HEK293T (cell line): Measurements from ENCODE around the gene GTF2H2C.

ENCODE experiments used
- ARNT ChIP-seq: fragments of 450-650 bp; IDR thresholded peaks from 2 replicates; pipeline ENCODE4 v1.6.1; 2017; ENCODE audit warnings: mild to moderate bottlenecking
- BHLHE40 ChIP-seq: fragments of 450-650 bp; IDR thresholded peaks from 2 replicates; pipeline ENCODE4 v1.6.1; 2016; ENCODE audit warnings: mild to moderate bottlenecking, moderate library complexity, borderline replicate concordance
- ELF4 ChIP-seq: fragments of 450-650 bp; IDR thresholded peaks from 2 replicates; pipeline ENCODE4 v1.6.1; 2017; ENCODE audit warnings: antibody characterized with exemption
- FOXA1 ChIP-seq: fragments of 450-650 bp; IDR thresholded peaks from 2 replicates; pipeline ENCODE4 v1.6.1; 2016; ENCODE audit warnings: mild to moderate bottlenecking
- FOXM1 ChIP-seq: fragments of 450-650 bp; IDR thresholded peaks from 2 replicates; pipeline ENCODE4 v1.6.1; 2017; ENCODE audit warnings: mild to moderate bottlenecking, borderline replicate concordance
- LEF1 ChIP-seq: fragments of 450-650 bp; IDR thresholded peaks from 2 replicates; pipeline ENCODE4 v1.6.1; 2017; ENCODE audit warnings: mild to moderate bottlenecking, borderline replicate concordance

DNA sequence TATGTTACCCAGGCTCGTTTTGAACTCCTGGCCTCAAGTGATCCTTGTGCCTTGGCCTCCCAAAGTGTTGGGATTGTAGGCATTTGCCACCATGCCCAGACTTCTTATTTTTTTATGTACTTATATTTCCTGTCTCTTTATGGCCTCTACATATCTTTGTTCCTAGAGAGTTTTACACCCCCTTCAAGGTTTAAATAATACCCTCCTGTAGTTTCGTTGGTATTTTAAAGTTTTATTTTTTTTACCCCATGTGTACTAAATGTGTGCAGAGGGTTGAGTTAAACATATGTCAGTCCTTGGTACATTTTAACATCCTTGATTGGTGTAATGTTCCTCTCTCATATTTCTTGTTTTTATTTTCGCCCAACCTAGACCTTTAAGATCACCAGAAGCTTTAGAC is 38.0 kb upstream of the GTF2H2C start:
- TF ChIP-seq ELF4: no peak
- TF ChIP-seq BHLHE40: no peak
- TF ChIP-seq FOXM1: no peak
- no peak for TF ChIP-seq ARNT
- no peak for TF ChIP-seq LEF1
- TF ChIP-seq FOXA1: no peak
